Adrenal gland (tissue), 5 donors: Measurements from ENCODE around the gene AKAP13.

Experiments used
- POLR2A ChIP-seq, 2 donors: fragments of 450-650 bp; IDR thresholded peaks; one replicate each; pipeline ENCODE4 v1.6.1; 2017; ENCODE audit warnings: antibody characterized with exemption in 2 of 2, mild to moderate bottlenecking in 2 of 2, moderate library complexity in 1 of 2
- TF ChIP-seq, protein P1 (sequence below), 6 experiments: fragments of 450-650 bp in 4 of 6; fragments of 200-600 bp in 2 of 6; sonication (generic) in 1 of 6; IDR thresholded peaks; 1 replicate in 5 of 6; 2 replicates in 1 of 6; pipeline versions ENCODE4 v1.5.1 to v1.8.0; 2016 to 2021; ENCODE audit warnings: antibody characterized with exemption in 6 of 6, mild to moderate bottlenecking in 2 of 6, moderate library complexity in 1 of 6
- donor health status: DM: no; HTN: no; CAD: no.

DNA sequence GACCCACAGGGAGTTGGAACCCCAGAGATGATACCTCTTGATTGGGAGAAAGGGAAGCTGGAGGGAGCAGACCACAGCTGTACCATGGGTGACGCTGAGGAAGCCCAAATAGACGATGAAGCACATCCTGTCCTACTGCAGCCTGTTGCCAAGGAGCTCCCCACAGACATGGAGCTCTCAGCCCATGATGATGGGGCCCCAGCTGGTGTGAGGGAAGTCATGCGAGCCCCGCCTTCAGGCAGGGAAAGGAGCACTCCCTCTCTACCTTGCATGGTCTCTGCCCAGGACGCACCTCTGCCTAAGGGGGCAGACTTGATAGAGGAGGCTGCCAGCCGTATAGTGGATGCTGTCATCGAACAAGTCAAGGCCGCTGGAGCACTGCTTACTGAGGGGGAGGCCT is 201.1 kb downstream of the AKAP13 start:
- TF ChIP-seq, protein P1, sequence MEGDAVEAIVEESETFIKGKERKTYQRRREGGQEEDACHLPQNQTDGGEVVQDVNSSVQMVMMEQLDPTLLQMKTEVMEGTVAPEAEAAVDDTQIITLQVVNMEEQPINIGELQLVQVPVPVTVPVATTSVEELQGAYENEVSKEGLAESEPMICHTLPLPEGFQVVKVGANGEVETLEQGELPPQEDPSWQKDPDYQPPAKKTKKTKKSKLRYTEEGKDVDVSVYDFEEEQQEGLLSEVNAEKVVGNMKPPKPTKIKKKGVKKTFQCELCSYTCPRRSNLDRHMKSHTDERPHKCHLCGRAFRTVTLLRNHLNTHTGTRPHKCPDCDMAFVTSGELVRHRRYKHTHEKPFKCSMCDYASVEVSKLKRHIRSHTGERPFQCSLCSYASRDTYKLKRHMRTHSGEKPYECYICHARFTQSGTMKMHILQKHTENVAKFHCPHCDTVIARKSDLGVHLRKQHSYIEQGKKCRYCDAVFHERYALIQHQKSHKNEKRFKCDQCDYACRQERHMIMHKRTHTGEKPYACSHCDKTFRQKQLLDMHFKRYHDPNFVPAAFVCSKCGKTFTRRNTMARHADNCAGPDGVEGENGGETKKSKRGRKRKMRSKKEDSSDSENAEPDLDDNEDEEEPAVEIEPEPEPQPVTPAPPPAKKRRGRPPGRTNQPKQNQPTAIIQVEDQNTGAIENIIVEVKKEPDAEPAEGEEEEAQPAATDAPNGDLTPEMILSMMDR (IDR thresholded peaks at IDR 0.05): no peak
- no peak for TF ChIP-seq POLR2A (IDR thresholded peaks at IDR 0.05)
